CD4-positive, alpha-beta memory T cell (primary cell): ENCODE results near the gene SLC9A9. TPM values are rescaled to one million over a fixed set of nuclear protein-coding genes. Genes with fewer than 3 reads are reported as not detected.

ENCODE experiments used
- CTCF ChIA-PET: fragments of 350-600 bp; sonication (Branson Sonifier 250); formaldehyde crosslinking; loops from one replicate; lab custom pipeline; 2021; ENCODE audit warnings: inconsistent platforms; ENCODE audit not compliant: partially characterized antibody; lab: Charles Lee
- POLR2A ChIA-PET: fragments of 350-600 bp; sonication (Branson Sonifier 250); formaldehyde crosslinking; loops from one replicate; lab custom pipeline; 2021; ENCODE audit not compliant: partially characterized antibody; lab: Charles Lee
- DNase-seq, 5 donors: peaks; one replicate each; pipeline versions ENCODE4 v3.0.0 to v3.0.0-alpha.2; 2020 to 2022; ENCODE audit warnings: mixed read lengths in 1 of 5
- H3K27ac ChIP-seq: one replicate; pipeline ENCODE4 v1.7.0; 2013; ENCODE audit warnings: low read depth, low read length
- H3K27me3 ChIP-seq: 2 replicates; pipeline ENCODE4 v1.7.0; 2013; ENCODE audit warnings: mild to moderate bottlenecking, low read length, moderate library complexity; ENCODE audit not compliant: insufficient read depth
- H3K36me3 ChIP-seq: 2 replicates; pipeline ENCODE4 v1.7.0; 2013; ENCODE audit warnings: mild to moderate bottlenecking, low read length, moderate library complexity; ENCODE audit not compliant: insufficient read depth
- H3K4me1 ChIP-seq: 2 replicates; pipeline ENCODE4 v1.7.0; 2013; ENCODE audit warnings: mild to moderate bottlenecking, low read length, moderate library complexity; ENCODE audit not compliant: insufficient read depth
- H3K4me3 ChIP-seq, 2 donors: one replicate each; pipeline ENCODE4 v1.7.0; 2013; ENCODE audit warnings: low read length in 2 of 2, mild to moderate bottlenecking in 1 of 2
- H3K9me3 ChIP-seq, 2 donors: one replicate each; pipeline ENCODE4 v1.7.0; 2013; ENCODE audit warnings: low read length in 2 of 2, control low read depth in 1 of 2; ENCODE audit not compliant: control insufficient read depth in 1 of 2
- H3K27ac Mint-ChIP-seq, 7 donors: one replicate each; pipeline ENCODE4 v1.8.0; 2020 to 2021; ENCODE audit warnings: mixed read lengths in 7 of 7, mild to moderate bottlenecking in 6 of 7, inconsistent platforms in 3 of 7, moderate library complexity in 3 of 7
- H3K27me3 Mint-ChIP-seq, 2 donors: one replicate each; pipeline ENCODE4 v1.8.0; 2020 to 2021; ENCODE audit warnings: mixed read lengths in 2 of 2
- H3K36me3 Mint-ChIP-seq, 2 donors: one replicate each; pipeline ENCODE4 v1.8.0; 2020 to 2021; ENCODE audit warnings: mixed read lengths in 2 of 2, inconsistent platforms in 1 of 2, mild to moderate bottlenecking in 1 of 2
- H3K4me1 Mint-ChIP-seq, 4 donors: one replicate each; pipeline ENCODE4 v1.8.0; 2020 to 2021; ENCODE audit warnings: mixed read lengths in 4 of 4, mild to moderate bottlenecking in 1 of 4
- H3K4me3 Mint-ChIP-seq, 8 donors: one replicate each; pipeline ENCODE4 v1.8.0; 2020 to 2021; ENCODE audit warnings: mixed read lengths in 8 of 8, mild to moderate bottlenecking in 7 of 8, moderate library complexity in 6 of 8, inconsistent platforms in 3 of 8
- H3K9me3 Mint-ChIP-seq, 8 donors: one replicate each; pipeline ENCODE4 v1.8.0; 2020 to 2021; ENCODE audit warnings: mixed read lengths in 8 of 8, mild to moderate bottlenecking in 5 of 8, inconsistent platforms in 3 of 8, moderate library complexity in 1 of 8
- intact Hi-C: fragments of 100-400 bp; cut with micrococcal nuclease; formaldehyde crosslinking; loops from one replicate; pipeline ENCODE4 v1.15.1; 2023
- polyA plus RNA-seq, 2 donors: library from polyadenylated mRNA; unstranded; fragments of 300-500 nt; fragmentation: Illumina TruSeq; gene quantifications; one replicate each; pipeline ENCODE4 v1.2.3, GENCODE V29; 2021
- total RNA-seq, 2 experiments: library from RNA; stranded (reverse); gene quantifications; one replicate each; pipeline ENCODE4 v1.2.3, GENCODE V29; 2021

The SLC9A9 gene
- total and polyA plus RNA-seq, 4 experiments from 2014 or later = 30.8 to 35.5 (median 34.4) TPM

DNA sequence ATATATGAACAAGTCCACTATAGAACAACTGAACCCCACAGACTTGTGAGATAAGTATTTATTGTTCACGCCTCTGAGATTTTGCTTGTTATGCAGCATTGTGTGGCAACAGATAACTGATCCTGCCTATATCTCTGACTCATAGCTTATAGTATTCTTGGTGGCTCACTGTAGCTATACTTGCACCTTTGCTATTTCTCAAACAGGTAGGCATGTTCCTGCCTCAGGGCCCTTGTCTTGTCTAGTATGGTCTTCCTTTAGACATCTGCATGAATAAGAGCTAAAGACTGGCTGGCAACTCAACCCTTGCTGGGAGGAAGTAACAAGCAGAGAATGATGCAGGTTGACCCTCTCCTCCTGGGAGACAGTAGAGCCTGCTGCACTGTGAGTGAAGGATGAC lies 472.6 kb downstream of the SLC9A9 start:
- CTCF ChIA-PET = no interaction called here
- H3K4me3 Mint-ChIP-seq = no peak overlapping the region

GRCh38 chr3:143367171-143367570 lies 481.1 kb downstream of the SLC9A9 start:
- no peaks in the 10 kb centered on the region for H3K9me3 Mint-ChIP-seq
- ChIA-PET CTCF (no interaction called here), POLR2A (no interaction called here)
- intact Hi-C loops = no loop called here
- H3K36me3 Mint-ChIP-seq = peaks cover 9 to 34% of the 10 kb centered on the region in 2 donors
- peaks cover 3 to 22% (median 10%) of the 10 kb centered on the region in 4 donors for H3K4me1 Mint-ChIP-seq
- peak overlapping the region in 1 of 7 donors; percentile 11 for H3K27ac Mint-ChIP-seq
- Histone ChIP-seq H3K4me3 (no peak overlapping the region), H3K27me3 (no peaks in the 10 kb centered on the region), H3K9me3 (no peaks in the 10 kb centered on the region), H3K27ac (no peak overlapping the region), H3K4me1 (peaks cover 11% of the 10 kb centered on the region), H3K36me3 (no peaks in the 10 kb centered on the region)
- H3K27me3 Mint-ChIP-seq = no peaks in the 10 kb centered on the region
- H3K4me3 Mint-ChIP-seq = no peak overlapping the region
- DNase-seq = no peak

More for the DNA sequence above, 472.6 kb downstream of the SLC9A9 start:
- H3K4me3 ChIP-seq = no peak overlapping the region
- peaks cover 0 to 3% (median 0%) of the 10 kb centered on the region in 4 donors for H3K4me1 Mint-ChIP-seq
- H3K27ac ChIP-seq = no peak overlapping the region
- peaks cover 7 to 17% of the 10 kb centered on the region in 2 donors for H3K36me3 Mint-ChIP-seq
- POLR2A ChIA-PET = no interaction called here
- no peak overlapping the region for H3K27ac Mint-ChIP-seq
- no peaks in the 10 kb centered on the region for H3K27me3 Mint-ChIP-seq
- H3K9me3 Mint-ChIP-seq = no peaks in the 10 kb centered on the region
- no peak for DNase-seq
- H3K36me3 ChIP-seq = no peaks in the 10 kb centered on the region
- intact Hi-C loops = no loop called here
- H3K27me3 ChIP-seq = no peaks in the 10 kb centered on the region
- H3K4me1 ChIP-seq = no peaks in the 10 kb centered on the region
- H3K9me3 ChIP-seq = no peaks in the 10 kb centered on the region

DNA sequence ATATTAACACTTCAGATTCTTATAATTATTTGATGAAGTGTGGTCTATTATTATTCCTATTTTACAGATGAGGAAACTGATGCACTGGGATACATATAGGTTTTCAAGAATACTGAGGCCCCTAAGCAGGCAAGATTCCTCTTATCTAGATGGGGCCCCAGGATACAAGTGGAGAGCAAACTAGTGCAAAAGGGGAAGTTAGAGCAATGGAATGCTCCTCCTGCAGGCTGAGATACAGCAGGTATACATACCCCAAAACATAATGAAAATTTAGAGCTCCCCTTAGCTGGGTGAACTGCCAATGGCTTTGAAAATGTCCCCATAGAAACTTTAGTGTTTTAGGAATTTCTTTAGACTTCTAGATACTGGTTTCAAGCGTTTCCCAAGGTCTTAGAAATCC lies 481.6 kb downstream of the SLC9A9 start:
- H3K4me1 Mint-ChIP-seq = peaks cover 3 to 26% (median 10%) of the 10 kb centered on the region in 4 donors
- peaks cover 12 to 39% of the 10 kb centered on the region in 2 donors for H3K36me3 Mint-ChIP-seq
- no peaks in the 10 kb centered on the region for H3K9me3 Mint-ChIP-seq
- H3K9me3 ChIP-seq = no peaks in the 10 kb centered on the region
- intact Hi-C loops = no loop called here
- no peak overlapping the region for H3K27ac Mint-ChIP-seq
- no peak overlapping the region for H3K4me3 ChIP-seq
- no peak overlapping the region for H3K27ac ChIP-seq
- ChIA-PET POLR2A (no interaction called here), CTCF (no interaction called here)
- H3K4me1 ChIP-seq = peaks cover 12% of the 10 kb centered on the region
- H3K27me3 ChIP-seq = no peaks in the 10 kb centered on the region
- no peak overlapping the region for H3K4me3 Mint-ChIP-seq
- no peaks in the 10 kb centered on the region for H3K36me3 ChIP-seq
- no peaks in the 10 kb centered on the region for H3K27me3 Mint-ChIP-seq
- DNase-seq = no peak

- H3K4me3 ChIP-seq = no peak overlapping the region
- no peaks in the 10 kb centered on the region for H3K9me3 ChIP-seq
- no peaks in the 10 kb centered on the region for H3K27me3 ChIP-seq
- H3K9me3 Mint-ChIP-seq = no peaks in the 10 kb centered on the region
- H3K27me3 Mint-ChIP-seq = no peaks in the 10 kb centered on the region
- no peak overlapping the region for H3K27ac Mint-ChIP-seq
- H3K4me3 Mint-ChIP-seq = no peak overlapping the region
- DNase-seq = no peak
- peaks cover 15 to 41% of the 10 kb centered on the region in 2 donors for H3K36me3 Mint-ChIP-seq
- H3K36me3 ChIP-seq = no peaks in the 10 kb centered on the region
- POLR2A ChIA-PET = no interaction called here
- H3K4me1 Mint-ChIP-seq = peaks cover 3 to 26% (median 10%) of the 10 kb centered on the region in 4 donors
- intact Hi-C loops = no loop called here
- no peak overlapping the region for H3K27ac ChIP-seq
- H3K4me1 ChIP-seq = peaks cover 12% of the 10 kb centered on the region
- CTCF ChIA-PET = no interaction called here
Observed at GRCh38 chr3:143363949-143364348, 484.3 kb downstream of the SLC9A9 start.

DNA sequence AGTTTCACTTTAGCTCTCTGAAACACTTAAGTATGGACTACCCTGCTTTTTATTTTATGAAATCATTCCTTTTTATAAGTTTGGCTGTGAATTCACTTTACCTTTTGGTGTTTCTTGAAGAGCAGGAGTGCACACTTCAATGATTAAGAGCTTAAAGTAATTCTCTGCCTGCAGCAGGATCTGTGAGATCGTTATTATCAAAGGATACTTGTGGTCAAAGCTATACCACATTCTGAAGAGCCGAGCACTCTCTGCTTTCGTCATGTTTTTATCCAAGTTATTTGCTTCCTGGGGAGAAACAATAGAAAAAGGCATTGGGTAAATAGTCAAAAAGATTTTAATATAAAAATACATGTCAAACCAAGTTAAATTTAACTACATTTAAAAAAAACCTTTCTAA lies 485.0 kb downstream of the SLC9A9 start:
- ChIA-PET POLR2A (interaction anchor here (1.0 to 1.1 kb wide), 2 partner anchors 11 to 16 kb away, joined by 3 read pairs; no protein-coding TSS in a partner anchor), CTCF (no interaction called here)
- H3K27me3 Mint-ChIP-seq = no peaks in the 10 kb centered on the region
- H3K4me3 Mint-ChIP-seq = peak overlapping the region in 3 of 8 donors; percentile 11 to 58 (median 40)
- H3K4me1 ChIP-seq = peaks cover 12% of the 10 kb centered on the region
- H3K36me3 ChIP-seq = no peaks in the 10 kb centered on the region
- H3K4me1 Mint-ChIP-seq = peaks cover 3 to 26% (median 10%) of the 10 kb centered on the region in 4 donors
- no peak overlapping the region for H3K4me3 ChIP-seq
- peak in 1 of 5 donors; percentile 7 for DNase-seq
- H3K9me3 ChIP-seq = no peaks in the 10 kb centered on the region
- H3K36me3 Mint-ChIP-seq = peaks cover 16 to 45% of the 10 kb centered on the region in 2 donors
- intact Hi-C loops = no loop called here
- H3K9me3 Mint-ChIP-seq = no peaks in the 10 kb centered on the region
- no peaks in the 10 kb centered on the region for H3K27me3 ChIP-seq
- H3K27ac ChIP-seq = no peak overlapping the region
- H3K27ac Mint-ChIP-seq = peak overlapping the region in 1 of 7 donors; percentile 48

DNA sequence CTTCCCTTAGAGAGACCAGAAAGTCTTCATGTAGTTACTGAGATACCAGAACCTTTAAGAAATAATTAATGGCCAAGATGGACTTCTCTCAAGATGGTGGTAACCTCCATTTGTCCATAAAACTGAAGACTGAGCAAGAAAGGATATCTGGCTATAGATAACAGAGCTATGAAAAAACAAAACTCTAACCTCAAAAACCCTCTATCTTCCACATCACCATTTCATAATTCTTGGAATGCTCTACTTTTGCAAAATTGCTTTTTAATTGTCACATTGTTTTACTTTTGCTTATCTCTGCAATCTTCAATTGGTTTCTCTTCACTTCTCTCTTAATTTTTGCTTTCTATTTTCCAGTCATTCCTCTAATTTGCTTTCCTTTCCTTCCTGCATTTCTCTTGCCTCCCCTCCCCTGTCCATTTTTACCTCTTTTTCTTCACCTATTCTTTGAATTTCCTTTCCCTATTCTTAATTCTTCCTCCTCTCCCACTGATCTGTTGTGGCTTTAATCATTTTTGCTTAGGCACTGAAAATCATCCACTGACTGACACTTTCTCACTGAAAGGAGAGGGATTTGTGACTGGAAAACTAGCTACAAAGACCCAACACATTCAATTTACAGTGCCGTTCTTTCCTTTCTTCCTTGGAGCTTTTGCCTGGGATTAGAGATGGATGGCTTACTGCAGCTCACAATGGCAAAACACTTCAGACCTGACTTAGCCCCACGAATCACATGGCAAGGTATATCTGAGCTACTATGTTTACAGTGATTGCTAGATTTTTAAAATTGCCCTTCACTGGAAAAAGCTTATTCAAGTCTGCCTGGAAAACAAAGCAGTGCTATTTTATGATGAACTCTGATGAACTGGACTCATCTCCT lies 485.9 kb downstream of the SLC9A9 start:
- POLR2A ChIA-PET = interaction anchor here (1.0 to 1.1 kb wide), 2 partner anchors 10 to 15 kb away, joined by 3 read pairs; no protein-coding TSS in a partner anchor
- no peaks in the 10 kb centered on the region for H3K9me3 Mint-ChIP-seq
- no peaks in the 10 kb centered on the region for H3K27me3 Mint-ChIP-seq
- no peaks in the 10 kb centered on the region for H3K9me3 ChIP-seq
- H3K4me1 ChIP-seq = peaks cover 12% of the 10 kb centered on the region
- CTCF ChIA-PET = interaction anchor here (1.2 kb wide), 1 partner anchor 14 kb away, joined by 3 read pairs; no protein-coding TSS in a partner anchor
- peak overlapping the region in 1 of 8 donors; percentile 40 for H3K4me3 Mint-ChIP-seq
- no peak overlapping the region for H3K4me3 ChIP-seq
- intact Hi-C loops = no loop called here
- no peak overlapping the region for H3K27ac ChIP-seq
- no peaks in the 10 kb centered on the region for H3K27me3 ChIP-seq
- peaks cover 3 to 26% (median 10%) of the 10 kb centered on the region in 4 donors for H3K4me1 Mint-ChIP-seq
- no peak for DNase-seq
- H3K36me3 ChIP-seq = no peaks in the 10 kb centered on the region
- H3K36me3 Mint-ChIP-seq = peaks cover 13 to 44% of the 10 kb centered on the region in 2 donors
- peak overlapping the region in 3 of 7 donors; percentile 25 to 69 (median 42) for H3K27ac Mint-ChIP-seq

GRCh38 chr3:143361589-143361988 lies 486.7 kb downstream of the SLC9A9 start:
- intact Hi-C loops = no loop called here
- POLR2A ChIA-PET = no interaction called here

More at GRCh38 chr3:143361589-143361988, 486.7 kb downstream of the SLC9A9 start:
- Mint-ChIP-seq H3K27me3 (no peaks in the 10 kb centered on the region), H3K4me1 (peaks cover 3 to 26% (median 10%) of the 10 kb centered on the region in 4 donors), H3K27ac (peak overlapping the region in 1 of 7 donors; percentile 10), H3K36me3 (peaks cover 18 to 49% of the 10 kb centered on the region in 2 donors), H3K4me3 (no peak overlapping the region), H3K9me3 (no peaks in the 10 kb centered on the region)
- Histone ChIP-seq H3K4me1 (peaks cover 12% of the 10 kb centered on the region), H3K9me3 (no peaks in the 10 kb centered on the region), H3K4me3 (no peak overlapping the region), H3K36me3 (no peaks in the 10 kb centered on the region), H3K27ac (no peak overlapping the region), H3K27me3 (no peaks in the 10 kb centered on the region)
- no peak for DNase-seq
- CTCF ChIA-PET = interaction anchor here (1.2 kb wide), 1 partner anchor 13 kb away, joined by 3 read pairs; no protein-coding TSS in a partner anchor
